ENCODE data around the gene CALML6. TPM values are rescaled to one million over a fixed set of nuclear protein-coding genes. Genes with fewer than 3 reads are reported as not detected.
A peak's percentile ranks its signal among the peaks of the same experiment; 100 is the strongest.

CALML6 gene, protein sequence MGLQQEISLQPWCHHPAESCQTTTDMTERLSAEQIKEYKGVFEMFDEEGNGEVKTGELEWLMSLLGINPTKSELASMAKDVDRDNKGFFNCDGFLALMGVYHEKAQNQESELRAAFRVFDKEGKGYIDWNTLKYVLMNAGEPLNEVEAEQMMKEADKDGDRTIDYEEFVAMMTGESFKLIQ
- not detected for polyA plus RNA-seq (ENCODE audit: low read depth in 6 of 6)

GRCh38 chr1:1914971-1915692 lies at the start of gene CALML6:
CALML6 (plus strand) TSS chr1:1915260; CDS start chr1:1915281, 21 bp downstream.
- no peaks in the 10 kb centered on the region for H3K36me3 Mint-ChIP-seq

GRCh38 chr1:1867164-1867563 lies 47.9 kb upstream of the CALML6 start:
- ATAC-seq (ENCODE audit: low read depth in 2 of 2) (no peak), DNase-seq (no peak)
- Mint-ChIP-seq H3K4me1 (peaks cover 60 to 83% (median 61%) of the 10 kb centered on the region in 3 donors), H3K36me3 (peaks cover 0 to 9% of the 10 kb centered on the region in 2 donors), H3K4me3 (peak overlapping the region in 1 of 8 donors; percentile 72), H3K27ac (peak overlapping the region in 1 of 6 donors; percentile 76), H3K27me3 (no peaks in the 10 kb centered on the region), H3K9me3 (peaks cover 0 to 3% (median 0%) of the 10 kb centered on the region in 7 donors)

More at GRCh38 chr1:1914971-1915692, at the start of gene CALML6:
- peaks cover 0 to 8% (median 5%) of the 10 kb centered on the region in 3 donors for H3K27me3 Mint-ChIP-seq
- peaks cover 3 to 9% (median 7%) of the 10 kb centered on the region in 3 donors for H3K4me1 Mint-ChIP-seq
- no peak within 1 kb of the TSS for H3K4me3 Mint-ChIP-seq
- H3K27ac Mint-ChIP-seq: no peak within 1 kb of the TSS
- H3K9me3 Mint-ChIP-seq: peaks cover 0 to 2% (median 0%) of the 10 kb centered on the region in 7 donors
- DNase-seq (no peak), ATAC-seq (ENCODE audit: low read depth in 2 of 2) (no peak)

- peaks cover 4 to 9% of the 10 kb centered on the region in 2 donors for H3K36me3 Mint-ChIP-seq
- ATAC-seq (ENCODE audit: low read depth in 2 of 2) (peak; percentile 49 to 54), DNase-seq (peak; percentile 32)
- peaks cover 0 to 3% (median 0%) of the 10 kb centered on the region in 7 donors for H3K9me3 Mint-ChIP-seq
- peaks cover 55 to 81% (median 63%) of the 10 kb centered on the region in 3 donors for H3K4me1 Mint-ChIP-seq
- H3K4me3 Mint-ChIP-seq: peak overlapping the region; percentile 12 to 69 (median 53)
- H3K27me3 Mint-ChIP-seq: no peaks in the 10 kb centered on the region
- H3K27ac Mint-ChIP-seq: peak overlapping the region; percentile 14 to 94 (median 87)
Observed at GRCh38 chr1:1869469-1869868, 45.6 kb upstream of the CALML6 start.

- Mint-ChIP-seq H3K4me3 (peak overlapping the region in 5 of 8 donors; percentile 13 to 79 (median 42)), H3K27me3 (no peaks in the 10 kb centered on the region), H3K36me3 (peaks cover 13 to 16% of the 10 kb centered on the region in 2 donors), H3K9me3 (peaks cover 0 to 3% (median 0%) of the 10 kb centered on the region in 7 donors), H3K4me1 (peaks cover 61 to 80% (median 78%) of the 10 kb centered on the region in 3 donors), H3K27ac (peak overlapping the region; percentile 76 to 96 (median 86))
- ATAC-seq (ENCODE audit: low read depth in 2 of 2) (no peak), DNase-seq (no peak)
Observed at GRCh38 chr1:1872329-1872994, 42.6 kb upstream of the CALML6 start.

GRCh38 chr1:1873186-1873585 lies 41.9 kb upstream of the CALML6 start:
- peak overlapping the region in 1 of 8 donors; percentile 3 for H3K4me3 Mint-ChIP-seq
- peaks cover 13 to 16% of the 10 kb centered on the region in 2 donors for H3K36me3 Mint-ChIP-seq

GRCh38 chr1:1874901-1875300 lies 40.2 kb upstream of the CALML6 start:
- Mint-ChIP-seq H3K36me3 (peaks cover 20 to 21% of the 10 kb centered on the region in 2 donors), H3K27me3 (no peaks in the 10 kb centered on the region), H3K4me3 (peak overlapping the region in 1 of 8 donors; percentile 13), H3K4me1 (peaks cover 62 to 87% (median 84%) of the 10 kb centered on the region in 3 donors), H3K9me3 (peaks cover 0 to 3% (median 0%) of the 10 kb centered on the region in 7 donors), H3K27ac (peak overlapping the region in 2 of 6 donors; percentile 42 to 63)
- DNase-seq (no peak), ATAC-seq (ENCODE audit: low read depth in 2 of 2) (no peak)

More at GRCh38 chr1:1873186-1873585, 41.9 kb upstream of the CALML6 start:
- H3K4me1 Mint-ChIP-seq: peaks cover 62 to 84% (median 78%) of the 10 kb centered on the region in 3 donors
- no peaks in the 10 kb centered on the region for H3K27me3 Mint-ChIP-seq
- H3K27ac Mint-ChIP-seq: peak overlapping the region in 4 of 6 donors; percentile 74 to 87 (median 85)
- DNase-seq (no peak), ATAC-seq (ENCODE audit: low read depth in 2 of 2) (no peak)
- H3K9me3 Mint-ChIP-seq: peaks cover 0 to 3% (median 0%) of the 10 kb centered on the region in 7 donors

- Mint-ChIP-seq H3K4me3 (peak overlapping the region in 3 of 8 donors; percentile 7 to 32 (median 20)), H3K27ac (peak overlapping the region in 3 of 6 donors; percentile 9 to 82 (median 27)), H3K4me1 (peaks cover 58 to 85% (median 85%) of the 10 kb centered on the region in 3 donors), H3K9me3 (peaks cover 0 to 1% (median 0%) of the 10 kb centered on the region in 7 donors), H3K36me3 (peaks cover 17 to 21% of the 10 kb centered on the region in 2 donors), H3K27me3 (no peaks in the 10 kb centered on the region)
- no peak for ATAC-seq (ENCODE audit: low read depth in 2 of 2)
- DNase-seq: no peak
Observed at GRCh38 chr1:1875932-1876331, 39.1 kb upstream of the CALML6 start.

GRCh38 chr1:1876335-1876930 lies 38.6 kb upstream of the CALML6 start:
- Mint-ChIP-seq H3K4me1 (peaks cover 58 to 85% (median 85%) of the 10 kb centered on the region in 3 donors), H3K27me3 (no peaks in the 10 kb centered on the region), H3K36me3 (peaks cover 12 to 21% of the 10 kb centered on the region in 2 donors), H3K9me3 (no peaks in the 10 kb centered on the region), H3K27ac (peak overlapping the region in 3 of 6 donors; percentile 9 to 82 (median 27)), H3K4me3 (peak overlapping the region in 2 of 8 donors; percentile 32 to 69)
- ATAC-seq (ENCODE audit: low read depth in 2 of 2): no peak
- no peak for DNase-seq

DNA sequence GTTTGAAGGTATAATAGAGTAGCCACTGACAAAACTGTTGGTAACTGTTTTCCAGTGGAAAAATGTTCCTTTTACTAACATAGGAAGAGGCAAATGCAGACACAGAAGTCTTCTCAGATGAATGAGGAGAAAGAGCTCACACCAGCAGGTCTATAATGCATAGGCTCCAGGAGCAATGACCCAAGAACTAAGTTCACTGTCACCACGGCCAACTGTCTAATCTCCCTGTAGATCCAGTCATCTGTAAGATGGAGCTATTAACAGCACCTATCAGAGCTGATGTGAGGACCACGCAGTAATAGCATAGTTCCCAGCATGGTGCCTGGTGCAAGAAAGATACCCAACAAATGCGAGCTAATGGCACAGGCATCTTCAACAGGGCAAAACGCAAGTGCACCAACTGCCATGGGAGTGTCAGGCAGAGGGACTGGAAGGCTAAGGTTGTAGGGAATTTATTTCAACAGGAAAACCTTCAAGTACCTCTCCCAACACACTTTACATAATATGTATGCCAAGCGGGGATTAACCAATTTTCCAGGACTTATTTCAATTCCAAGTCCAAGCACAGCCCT lies 37.1 kb upstream of the CALML6 start:
- Mint-ChIP-seq H3K9me3 (no peaks in the 10 kb centered on the region), H3K27ac (peak overlapping the region in 4 of 6 donors; percentile 1 to 69 (median 23)), H3K27me3 (no peaks in the 10 kb centered on the region), H3K4me1 (peaks cover 53 to 85% (median 84%) of the 10 kb centered on the region in 3 donors), H3K36me3 (peaks cover 12 to 17% of the 10 kb centered on the region in 2 donors), H3K4me3 (peak overlapping the region in 1 of 8 donors; percentile 13)
- no peak for DNase-seq
- no peak for ATAC-seq (ENCODE audit: low read depth in 2 of 2)

DNA sequence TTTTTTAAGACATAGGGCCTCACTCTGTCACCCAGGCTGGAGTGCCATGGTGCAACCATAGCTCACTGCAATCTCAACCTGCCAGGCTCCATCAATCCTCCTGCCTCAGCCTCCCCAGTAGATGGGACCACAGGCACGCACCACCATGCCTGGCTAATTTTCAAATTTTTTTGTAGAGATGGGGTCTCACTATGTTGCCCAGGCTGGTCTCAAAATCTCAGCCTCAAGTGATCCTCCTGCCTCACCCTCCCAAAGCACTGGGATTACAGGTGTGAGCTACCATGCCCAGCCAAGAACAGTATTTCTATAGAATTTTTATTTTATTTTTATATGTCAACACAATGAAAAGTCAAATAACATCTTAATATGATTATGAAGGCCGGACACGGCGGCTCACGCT lies 35.1 kb upstream of the CALML6 start:
- DNase-seq (no peak), ATAC-seq (ENCODE audit: low read depth in 2 of 2) (no peak)
- Mint-ChIP-seq H3K27me3 (no peaks in the 10 kb centered on the region), H3K4me3 (peak overlapping the region in 2 of 8 donors; percentile 6 to 47), H3K36me3 (peaks cover 12 to 17% of the 10 kb centered on the region in 2 donors), H3K9me3 (no peaks in the 10 kb centered on the region), H3K27ac (peak overlapping the region in 1 of 6 donors; percentile 44), H3K4me1 (peaks cover 51 to 84% (median 84%) of the 10 kb centered on the region in 3 donors)

DNA sequence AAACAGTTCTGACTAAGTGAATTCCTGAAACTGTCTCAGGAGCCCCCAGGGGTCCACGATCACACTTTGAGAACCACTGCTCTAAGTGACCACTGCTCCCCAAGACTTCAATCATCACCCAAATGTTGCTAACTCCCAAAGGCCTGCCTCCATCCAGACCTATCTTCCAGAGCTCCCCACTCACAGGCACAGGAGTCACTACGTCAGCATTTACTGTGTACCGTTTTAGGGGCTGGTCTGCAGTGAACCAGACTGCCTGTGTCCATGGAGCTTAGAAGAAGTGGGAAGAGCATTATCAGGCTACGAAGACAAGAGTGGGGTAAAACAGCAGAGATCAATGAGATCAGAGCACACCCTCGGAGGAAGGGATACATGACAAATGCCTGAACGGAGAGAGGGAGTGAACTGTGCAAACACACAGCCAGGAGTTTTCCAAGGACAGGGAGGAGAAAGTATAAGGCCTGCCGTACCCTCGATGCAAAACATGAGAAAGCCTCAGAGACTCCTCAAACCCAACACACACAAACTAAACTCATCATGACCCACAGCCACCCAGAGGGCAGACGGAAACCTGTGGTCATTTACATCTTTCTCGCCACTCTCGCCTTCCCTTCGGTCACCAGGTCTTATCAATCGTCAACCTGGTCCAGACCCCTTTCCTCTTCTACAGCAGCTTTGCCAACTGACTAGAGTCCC lies 34.3 kb upstream of the CALML6 start:
- peak overlapping the region in 5 of 8 donors; percentile 7 to 75 (median 25) for H3K4me3 Mint-ChIP-seq
- H3K4me1 Mint-ChIP-seq: peaks cover 47 to 76% (median 76%) of the 10 kb centered on the region in 3 donors
- no peaks in the 10 kb centered on the region for H3K27me3 Mint-ChIP-seq
- H3K36me3 Mint-ChIP-seq: peaks cover 12 to 14% of the 10 kb centered on the region in 2 donors
- ATAC-seq (ENCODE audit: low read depth in 2 of 2) (no peak), DNase-seq (no peak)
- H3K9me3 Mint-ChIP-seq: no peaks in the 10 kb centered on the region
- peak overlapping the region; percentile 48 to 83 (median 74) for H3K27ac Mint-ChIP-seq

DNA sequence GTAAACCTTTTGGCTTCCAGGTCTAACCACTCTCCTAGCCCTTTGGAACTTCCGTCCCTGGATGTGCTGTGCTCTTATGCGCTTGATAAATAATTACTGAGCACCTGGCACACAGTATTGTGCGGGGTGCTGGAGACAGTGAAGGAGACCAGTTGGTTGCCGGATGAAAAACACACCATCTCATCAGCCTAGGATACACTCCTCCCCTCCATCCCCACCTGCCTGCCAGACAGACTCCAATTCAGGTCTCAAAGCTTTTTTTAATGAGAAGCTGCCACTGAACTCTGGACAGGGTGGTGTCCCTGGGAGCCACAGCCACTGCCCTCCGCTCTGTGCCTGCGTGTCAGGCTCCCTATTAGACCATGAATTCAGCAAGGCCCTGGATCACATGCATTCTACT lies 33.3 kb upstream of the CALML6 start:
- peaks cover 43 to 75% (median 72%) of the 10 kb centered on the region in 3 donors for H3K4me1 Mint-ChIP-seq
- H3K27me3 Mint-ChIP-seq: no peaks in the 10 kb centered on the region
- H3K9me3 Mint-ChIP-seq: no peaks in the 10 kb centered on the region
- H3K36me3 Mint-ChIP-seq: peaks cover 4 to 8% of the 10 kb centered on the region in 2 donors
- DNase-seq (no peak), ATAC-seq (ENCODE audit: low read depth in 2 of 2) (no peak)
- peak overlapping the region in 5 of 8 donors; percentile 5 to 40 (median 25) for H3K4me3 Mint-ChIP-seq
- peak overlapping the region; percentile 16 to 81 (median 68) for H3K27ac Mint-ChIP-seq
